Measurements from ENCODE around the gene PPHLN1.

PPHLN1 gene

DNA sequence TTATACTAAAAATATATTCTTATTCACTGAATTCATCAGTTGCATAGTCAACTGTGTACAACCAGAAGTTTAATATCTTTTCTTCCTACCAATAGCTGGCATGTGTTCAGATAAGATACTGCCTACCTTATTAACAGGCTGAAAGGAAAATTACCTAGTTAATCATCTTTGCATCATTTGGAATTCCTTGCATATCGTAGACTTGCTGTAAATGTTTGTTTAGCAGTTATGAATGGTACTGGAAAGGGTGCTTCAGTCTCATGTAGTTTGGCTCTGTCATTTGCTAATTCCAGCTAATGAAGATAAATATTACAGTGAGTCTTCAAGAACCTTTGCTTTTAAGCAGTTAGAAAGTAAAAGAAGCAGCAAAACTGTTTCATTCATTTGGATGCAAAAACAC is 84.4 kb downstream of the PPHLN1 start:
- Histone ChIP-seq H3K9me3 (ENCODE audit: insufficient read depth, low read depth, low read length) (no peaks in the 10 kb centered on the region), H3K9ac (ENCODE audit: low read depth, low read length) (no peak overlapping the region), H3K27me3 (ENCODE audit: insufficient read depth, low read length) (no peaks in the 10 kb centered on the region), H3K4me3 (ENCODE audit: low read length) (no peak overlapping the region), H3K27ac (ENCODE audit: low read depth, low read length) (no peak overlapping the region), H3K36me3 (ENCODE audit: insufficient read depth, low read length) (peaks cover 4% of the 10 kb centered on the region; the same call in 1 of the 2 replicates), H3K4me1 (ENCODE audit: insufficient read depth, low read length) (no peaks in the 10 kb centered on the region)
- WGBS = 93% methylated on average over 1 of the region's 1 CpG

DNA sequence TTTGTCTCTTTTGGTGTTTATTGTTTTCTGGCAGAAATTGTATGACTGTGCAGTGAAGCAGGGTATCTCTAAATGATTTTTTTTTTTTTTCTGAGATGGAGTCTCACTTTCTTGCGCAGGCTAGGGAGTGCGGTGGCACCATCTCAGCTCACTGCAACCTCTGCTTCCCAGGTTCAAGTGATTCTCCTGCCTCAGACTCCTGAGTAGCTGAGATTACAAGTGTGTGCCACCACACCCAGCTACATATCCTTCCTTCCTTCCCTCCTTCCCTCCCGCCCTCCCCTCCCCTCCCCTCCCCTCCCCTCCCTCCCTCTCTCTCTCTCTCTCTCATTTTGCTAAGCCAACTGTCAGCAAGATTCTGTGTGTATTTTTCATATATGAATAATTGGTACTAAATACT is 94.4 kb downstream of the PPHLN1 start:
- no peak overlapping the region for H3K9ac ChIP-seq (ENCODE audit: low read depth, low read length)
- no peak overlapping the region for H3K27ac ChIP-seq (ENCODE audit: low read depth, low read length)
- no peaks in the 10 kb centered on the region for H3K9me3 ChIP-seq (ENCODE audit: insufficient read depth, low read depth, low read length)
- 97% methylated on average over 2 of the region's 3 CpGs for WGBS
- H3K27me3 ChIP-seq (ENCODE audit: insufficient read depth, low read length) = no peaks in the 10 kb centered on the region
- H3K4me3 ChIP-seq (ENCODE audit: low read length) = no peak overlapping the region
- no peaks in the 10 kb centered on the region for H3K4me1 ChIP-seq (ENCODE audit: insufficient read depth, low read length)
- no peaks in the 10 kb centered on the region for H3K36me3 ChIP-seq (ENCODE audit: insufficient read depth, low read length)

DNA sequence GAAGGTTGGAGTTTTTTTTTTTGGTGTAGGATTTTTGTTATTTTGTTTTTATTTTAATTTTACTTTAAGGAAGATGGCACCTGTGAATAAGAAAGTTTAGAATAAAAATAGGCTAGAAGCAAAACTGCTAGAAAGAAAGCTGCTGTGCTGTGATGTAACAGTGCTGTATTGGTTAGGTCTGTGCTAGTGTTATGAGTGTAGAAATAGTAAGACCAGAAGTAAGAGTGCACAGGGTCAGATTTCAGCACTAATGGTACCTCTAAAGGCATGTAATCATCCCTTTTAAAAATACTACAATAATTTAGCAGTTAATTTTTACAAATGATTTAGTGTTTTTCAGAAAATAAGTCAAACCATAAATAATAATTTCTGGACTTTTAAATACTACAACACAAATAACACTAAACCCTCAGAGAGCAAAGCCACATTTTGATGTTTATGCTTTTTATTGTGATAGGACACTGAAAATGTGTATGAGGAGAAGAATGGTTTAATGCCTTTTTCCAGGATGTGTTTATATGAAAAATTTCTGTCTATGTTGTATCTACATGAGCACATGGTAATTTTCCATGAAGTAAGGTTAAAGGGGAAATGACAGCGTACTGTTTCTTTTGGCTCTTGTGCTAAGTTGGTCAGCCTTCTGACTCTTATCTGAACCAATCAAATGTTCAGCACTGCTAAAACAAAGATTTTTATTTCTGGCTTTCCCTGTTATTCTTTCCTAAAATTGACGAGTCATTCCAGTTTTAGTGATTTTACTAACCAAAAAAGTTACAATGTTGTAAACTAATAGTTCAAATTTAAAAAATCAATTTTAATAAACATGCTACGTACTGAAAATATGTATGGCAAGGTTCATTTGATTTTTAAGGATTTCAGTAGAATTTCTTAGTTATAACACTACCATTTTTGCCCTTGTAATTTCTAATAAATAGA is 96.1 kb downstream of the PPHLN1 start:
- no peak overlapping the region for H3K4me3 ChIP-seq (ENCODE audit: low read length)
- no peaks in the 10 kb centered on the region for H3K27me3 ChIP-seq (ENCODE audit: insufficient read depth, low read length)
- H3K9ac ChIP-seq (ENCODE audit: low read depth, low read length) = no peak overlapping the region
- H3K27ac ChIP-seq (ENCODE audit: low read depth, low read length) = no peak overlapping the region
- 100% methylated on average over 2 of the region's 3 CpGs for WGBS
- H3K9me3 ChIP-seq (ENCODE audit: insufficient read depth, low read depth, low read length) = no peaks in the 10 kb centered on the region
- H3K36me3 ChIP-seq (ENCODE audit: insufficient read depth, low read length) = no peaks in the 10 kb centered on the region
- peaks cover 10% of the 10 kb centered on the region for H3K4me1 ChIP-seq (ENCODE audit: insufficient read depth, low read length)

GRCh38 chr12:42422785-42423184 is 96.8 kb downstream of the PPHLN1 start:
- no peaks in the 10 kb centered on the region for H3K27me3 ChIP-seq (ENCODE audit: insufficient read depth, low read length)
- H3K9me3 ChIP-seq (ENCODE audit: insufficient read depth, low read depth, low read length) = no peaks in the 10 kb centered on the region
- H3K9ac ChIP-seq (ENCODE audit: low read depth, low read length) = no peak overlapping the region
- 100% methylated on average over 1 of the region's 1 CpG for WGBS
- no peak overlapping the region for H3K27ac ChIP-seq (ENCODE audit: low read depth, low read length)
- peaks cover 12% of the 10 kb centered on the region for H3K4me1 ChIP-seq (ENCODE audit: insufficient read depth, low read length)
- 0 out of 2 replicates have a peak, but pooled peaks cover 6% of the 10 kb centered on the region for H3K36me3 ChIP-seq (ENCODE audit: insufficient read depth, low read length)
- H3K4me3 ChIP-seq (ENCODE audit: low read length) = no peak overlapping the region

GRCh38 chr12:42426746-42427145 is 100.8 kb downstream of the PPHLN1 start:
- Histone ChIP-seq H3K9me3 (ENCODE audit: insufficient read depth, low read depth, low read length) (no peaks in the 10 kb centered on the region), H3K27me3 (ENCODE audit: insufficient read depth, low read length) (no peaks in the 10 kb centered on the region), H3K27ac (ENCODE audit: low read depth, low read length) (peak overlapping the region; percentile 76), H3K4me3 (ENCODE audit: low read length) (no peak overlapping the region), H3K36me3 (ENCODE audit: insufficient read depth, low read length) (peaks cover 11% of the 10 kb centered on the region; the same call in 1 of the 2 replicates), H3K4me1 (ENCODE audit: insufficient read depth, low read length) (peaks cover 12% of the 10 kb centered on the region), H3K9ac (ENCODE audit: low read depth, low read length) (peak overlapping the region; percentile 34; the same call in 1 of the 2 replicates)
- WGBS = 50% methylated on average over 6 of the region's 6 CpGs

DNA sequence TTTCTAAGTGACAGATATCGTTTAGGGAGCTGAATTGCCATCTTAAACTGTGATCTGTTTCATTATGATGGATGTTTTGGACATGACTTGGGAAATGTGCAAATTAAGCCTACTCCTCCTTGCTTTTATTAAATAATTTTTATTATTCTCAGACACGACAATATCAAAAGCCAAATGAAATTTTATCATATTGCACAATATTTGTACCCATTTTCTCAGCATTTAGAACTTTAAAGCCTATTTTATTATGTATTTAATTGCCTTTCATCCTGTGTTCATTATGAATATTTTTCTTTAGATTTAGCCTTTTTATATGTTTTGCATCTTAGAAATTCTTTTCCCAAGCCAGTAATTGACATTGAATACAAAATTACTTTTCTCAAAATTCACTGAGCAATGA is 102.9 kb downstream of the PPHLN1 start:
- Histone ChIP-seq H3K36me3 (ENCODE audit: insufficient read depth, low read length) (peaks cover 11% of the 10 kb centered on the region; the same call in 1 of the 2 replicates), H3K27ac (ENCODE audit: low read depth, low read length) (no peak overlapping the region), H3K4me3 (ENCODE audit: low read length) (no peak overlapping the region), H3K27me3 (ENCODE audit: insufficient read depth, low read length) (no peaks in the 10 kb centered on the region), H3K4me1 (ENCODE audit: insufficient read depth, low read length) (peaks cover 12% of the 10 kb centered on the region), H3K9me3 (ENCODE audit: insufficient read depth, low read depth, low read length) (no peaks in the 10 kb centered on the region), H3K9ac (ENCODE audit: low read depth, low read length) (no peak overlapping the region)
- WGBS = 100% methylated on average over 1 of the region's 2 CpGs

GRCh38 chr12:42432517-42433140 is 106.7 kb downstream of the PPHLN1 start:
- no peaks in the 10 kb centered on the region for H3K4me1 ChIP-seq (ENCODE audit: insufficient read depth, low read length)
- H3K4me3 ChIP-seq (ENCODE audit: low read length) = no peak overlapping the region
- H3K9me3 ChIP-seq (ENCODE audit: insufficient read depth, low read depth, low read length) = no peaks in the 10 kb centered on the region
- H3K27ac ChIP-seq (ENCODE audit: low read depth, low read length) = no peak overlapping the region
- H3K9ac ChIP-seq (ENCODE audit: low read depth, low read length) = no peak overlapping the region
- H3K27me3 ChIP-seq (ENCODE audit: insufficient read depth, low read length) = no peaks in the 10 kb centered on the region
- 98% methylated on average over 5 of the region's 5 CpGs for WGBS
- H3K36me3 ChIP-seq (ENCODE audit: insufficient read depth, low read length) = peaks cover 7% of the 10 kb centered on the region; the same call in 1 of the 2 replicates

DNA sequence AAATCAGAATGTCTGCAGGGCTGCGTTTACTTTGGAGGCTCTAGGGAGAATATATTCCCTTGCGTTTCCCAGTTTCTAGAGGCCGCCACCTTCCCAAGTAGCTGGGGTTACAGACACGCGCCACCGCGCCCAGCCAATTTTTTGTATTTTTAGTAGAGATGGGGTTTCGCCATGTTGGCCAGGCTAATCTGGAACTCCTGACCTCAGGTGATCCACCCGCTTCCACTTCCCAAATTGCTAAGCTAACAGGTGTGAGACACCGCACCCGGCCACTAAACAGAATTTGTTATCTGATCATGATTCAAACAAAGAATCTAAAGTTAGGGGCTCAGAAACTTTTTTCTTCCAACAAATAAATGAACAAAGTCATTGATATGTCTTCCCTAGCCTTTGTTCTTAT is 114.6 kb downstream of the PPHLN1 start:
- Histone ChIP-seq H3K9me3 (ENCODE audit: insufficient read depth, low read depth, low read length) (no peaks in the 10 kb centered on the region), H3K27ac (ENCODE audit: low read depth, low read length) (no peak overlapping the region), H3K4me1 (ENCODE audit: insufficient read depth, low read length) (peaks cover 27% of the 10 kb centered on the region), H3K9ac (ENCODE audit: low read depth, low read length) (no peak overlapping the region), H3K27me3 (ENCODE audit: insufficient read depth, low read length) (no peaks in the 10 kb centered on the region), H3K36me3 (ENCODE audit: insufficient read depth, low read length) (peaks cover 28% of the 10 kb centered on the region), H3K4me3 (ENCODE audit: low read length) (no peak overlapping the region)
- WGBS = 96% methylated on average over 11 of the region's 11 CpGs

DNA sequence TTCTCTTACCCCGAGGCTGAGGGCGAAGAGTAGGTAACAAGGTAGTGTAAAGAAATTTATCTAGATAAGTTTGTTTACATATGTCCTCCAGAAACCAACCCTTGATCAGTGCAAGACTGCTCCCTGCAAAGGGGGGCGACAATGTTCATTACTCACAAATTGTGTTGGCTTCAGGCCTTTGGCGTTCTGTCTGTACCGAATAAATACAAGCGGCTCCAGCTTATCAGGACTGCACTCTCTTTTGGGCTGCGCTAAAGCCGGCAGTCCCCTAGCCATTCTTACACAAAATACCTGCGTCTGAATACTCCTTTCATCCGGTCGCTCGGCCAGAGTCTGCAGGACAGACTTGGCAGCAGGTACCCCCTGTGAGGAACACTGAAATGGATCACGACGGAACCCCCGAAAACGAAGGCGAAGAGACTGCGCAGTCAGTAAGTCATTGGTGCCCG is 116.4 kb downstream of the PPHLN1 start:
- H3K4me3 ChIP-seq (ENCODE audit: low read length) = no peak overlapping the region

GRCh38 chr12:42442888-42443287 is 116.9 kb downstream of the PPHLN1 start:
- Histone ChIP-seq H3K27me3 (ENCODE audit: insufficient read depth, low read length) (no peaks in the 10 kb centered on the region), H3K36me3 (ENCODE audit: insufficient read depth, low read length) (peaks cover 34% of the 10 kb centered on the region), H3K9ac (ENCODE audit: low read depth, low read length) (no peak overlapping the region), H3K27ac (ENCODE audit: low read depth, low read length) (no peak overlapping the region), H3K4me1 (ENCODE audit: insufficient read depth, low read length) (peaks cover 46% of the 10 kb centered on the region), H3K9me3 (ENCODE audit: insufficient read depth, low read depth, low read length) (no peaks in the 10 kb centered on the region), H3K4me3 (ENCODE audit: low read length) (no peak overlapping the region)
- 91% methylated on average over 8 of the region's 8 CpGs for WGBS

More for the DNA sequence above, 116.4 kb downstream of the PPHLN1 start:
- Histone ChIP-seq H3K4me1 (ENCODE audit: insufficient read depth, low read length) (peaks cover 41% of the 10 kb centered on the region), H3K9ac (ENCODE audit: low read depth, low read length) (no peak overlapping the region), H3K27ac (ENCODE audit: low read depth, low read length) (no peak overlapping the region), H3K36me3 (ENCODE audit: insufficient read depth, low read length) (peaks cover 34% of the 10 kb centered on the region), H3K9me3 (ENCODE audit: insufficient read depth, low read depth, low read length) (no peaks in the 10 kb centered on the region), H3K27me3 (ENCODE audit: insufficient read depth, low read length) (no peaks in the 10 kb centered on the region)
- WGBS = 83% methylated on average over 19 of the region's 19 CpGs

DNA sequence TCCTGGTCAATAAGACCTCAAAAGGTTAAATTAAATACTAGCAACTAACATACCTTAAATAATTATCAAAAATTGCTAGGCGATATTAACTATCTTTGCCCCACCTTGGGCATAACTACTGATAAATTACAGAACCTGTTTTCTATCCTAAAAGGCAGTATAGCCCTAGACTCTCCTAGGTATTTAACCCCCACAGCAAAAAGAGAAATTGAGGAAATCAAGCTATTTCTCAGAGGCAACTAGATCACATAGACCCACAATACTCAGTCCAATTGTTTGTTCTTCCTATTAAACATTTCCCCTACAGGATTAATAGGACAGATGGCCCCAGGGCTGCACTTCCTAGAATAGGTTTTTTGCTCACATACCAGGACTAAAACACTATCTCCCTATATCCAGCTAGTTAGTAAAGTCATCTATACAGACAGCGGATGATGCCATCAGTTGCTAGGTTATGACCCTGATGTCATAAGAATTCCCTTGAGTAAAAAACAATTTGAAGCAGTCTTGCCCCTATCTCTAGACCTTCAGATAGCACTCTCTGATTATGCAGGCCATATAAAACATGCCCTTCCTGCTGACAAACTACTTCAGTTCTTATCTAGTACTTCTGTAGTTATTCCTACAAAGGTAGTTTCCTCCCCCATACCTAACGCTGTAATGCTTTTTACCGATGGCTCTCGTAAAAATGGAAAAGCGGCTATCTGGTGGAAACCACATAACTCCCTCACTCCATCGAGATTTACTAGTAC is 118.4 kb downstream of the PPHLN1 start:
- H3K9me3 ChIP-seq (ENCODE audit: insufficient read depth, low read depth, low read length) = no peaks in the 10 kb centered on the region
- H3K9ac ChIP-seq (ENCODE audit: low read depth, low read length) = no peak overlapping the region
- H3K36me3 ChIP-seq (ENCODE audit: insufficient read depth, low read length) = peaks cover 41% of the 10 kb centered on the region
- 96% methylated on average over 7 of the region's 7 CpGs for WGBS
- H3K27me3 ChIP-seq (ENCODE audit: insufficient read depth, low read length) = no peaks in the 10 kb centered on the region
- no peak overlapping the region for H3K27ac ChIP-seq (ENCODE audit: low read depth, low read length)
- no peak overlapping the region for H3K4me3 ChIP-seq (ENCODE audit: low read length)
- peaks cover 46% of the 10 kb centered on the region for H3K4me1 ChIP-seq (ENCODE audit: insufficient read depth, low read length)
